Measurements from ENCODE around the gene PHRF1. TPM values are rescaled to one million over a fixed set of nuclear protein-coding genes. Genes with fewer than 3 reads are reported as not detected.

Gene PHRF1
- total and polyA plus RNA-seq, 9 of the 15 experiments (the other 6 are each of a cell fraction or from before 2014, with no cell fraction given) = 0.07 to 37.2 (median 7.7) TPM

DNA sequence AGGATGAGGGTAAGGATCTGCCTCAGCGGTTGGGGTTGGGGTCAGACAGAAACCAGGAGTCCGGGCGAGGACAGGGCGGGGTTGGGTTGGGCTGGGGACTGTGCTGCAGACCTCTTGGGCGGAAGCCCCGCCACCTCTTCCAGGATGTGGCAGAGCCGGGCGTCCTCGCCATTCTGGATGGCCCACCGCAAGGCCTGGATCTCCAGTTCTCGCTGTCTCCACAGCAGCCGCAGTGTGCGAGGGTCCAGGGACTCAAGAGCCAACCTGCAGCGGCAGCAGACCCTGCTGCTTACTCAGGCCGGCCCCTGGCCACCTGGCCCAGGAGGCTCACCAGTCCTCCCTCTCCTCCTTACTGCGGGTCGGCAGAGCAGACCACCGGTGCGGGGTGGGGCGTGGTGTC is 17.8 kb upstream of the PHRF1 start:
- ATAC-seq = no peak
- Histone ChIP-seq H3K4me3 (no peak overlapping the region), H3K4me2 (ENCODE audit: insufficient read depth, low read length) (no peak overlapping the region), H3K4me1 (replicated peaks in 1 of 2; ENCODE audit: control insufficient read depth in 2 of 2, insufficient read depth in 2 of 2, low read length in 2 of 2) (peaks cover 23 to 97% of the 10 kb centered on the region in 2 experiments), H3K9ac (ENCODE audit: insufficient read depth in 1 of 2, low read depth in 2 of 2, low read length in 2 of 2) (peak overlapping the region in 1 of 2 experiments; percentile 61; a peak in 2 of 4 replicates), H2AFZ (ENCODE audit: low read depth, low read length) (no peak overlapping the region), H3K9me3 (replicated peaks; ENCODE audit: control insufficient read depth, insufficient read depth, low read depth, low read length) (no peaks in the 10 kb centered on the region), H3K9me1 (ENCODE audit: control insufficient read depth, insufficient read depth, low read length) (peaks cover 2% of the 10 kb centered on the region), H3K27me3 (ENCODE audit: control insufficient read depth in 2 of 2, insufficient read depth in 2 of 2, low read length in 2 of 2) (no peaks in the 10 kb centered on the region), H3K36me3 (ENCODE audit: control insufficient read depth, insufficient read depth, low read length) (peaks cover 15% of the 10 kb centered on the region; the same call in 1 of the 3 replicates), H3K79me2 (ENCODE audit: control insufficient read depth, insufficient read depth, low read length) (peaks cover 24% of the 10 kb centered on the region), H3K27ac (ENCODE audit: extremely low read depth, low read depth, low read length) (no peak overlapping the region), H4K20me1 (replicated peaks; ENCODE audit: control insufficient read depth, insufficient read depth, low read length) (0 out of 2 replicates have a peak, but pooled peaks cover 5% of the 10 kb centered on the region)
- 93% methylated on average over 5 of the region's 20 CpGs for WGBS (ENCODE audit: insufficient coverage, low coverage, missing lambda C conversion rate)
- FAIRE-seq = no peak
- TF ChIP-seq SAFB (IDR thresholded peaks at IDR 0.05; ENCODE audit: borderline replicate concordance, low read depth, low read length) (no peak), STAG1 (CRISPR knock-in tag; IDR thresholded peaks at IDR 0.05; ENCODE audit: borderline replicate concordance) (no peak), NR1H2 (CRISPR knock-in tag; IDR thresholded peaks at IDR 0.05) (no peak), SETDB1 (IDR thresholded peaks at IDR 0.05; ENCODE audit: low read length) (no peak), HMGN3 (IDR thresholded peaks at IDR 0.05; ENCODE audit: borderline replicate concordance, extremely low read depth, insufficient read length, low read depth, low read length) (no peak), PHB2 (IDR thresholded peaks at IDR 0.05; ENCODE audit: low read depth) (no peak), SRF (CRISPR knock-in tag; IDR thresholded peaks at IDR 0.05) (no peak), ZNF3 (CRISPR knock-in tag; IDR thresholded peaks at IDR 0.05) (no peak)
- TF ChIP-seq, protein P1, sequence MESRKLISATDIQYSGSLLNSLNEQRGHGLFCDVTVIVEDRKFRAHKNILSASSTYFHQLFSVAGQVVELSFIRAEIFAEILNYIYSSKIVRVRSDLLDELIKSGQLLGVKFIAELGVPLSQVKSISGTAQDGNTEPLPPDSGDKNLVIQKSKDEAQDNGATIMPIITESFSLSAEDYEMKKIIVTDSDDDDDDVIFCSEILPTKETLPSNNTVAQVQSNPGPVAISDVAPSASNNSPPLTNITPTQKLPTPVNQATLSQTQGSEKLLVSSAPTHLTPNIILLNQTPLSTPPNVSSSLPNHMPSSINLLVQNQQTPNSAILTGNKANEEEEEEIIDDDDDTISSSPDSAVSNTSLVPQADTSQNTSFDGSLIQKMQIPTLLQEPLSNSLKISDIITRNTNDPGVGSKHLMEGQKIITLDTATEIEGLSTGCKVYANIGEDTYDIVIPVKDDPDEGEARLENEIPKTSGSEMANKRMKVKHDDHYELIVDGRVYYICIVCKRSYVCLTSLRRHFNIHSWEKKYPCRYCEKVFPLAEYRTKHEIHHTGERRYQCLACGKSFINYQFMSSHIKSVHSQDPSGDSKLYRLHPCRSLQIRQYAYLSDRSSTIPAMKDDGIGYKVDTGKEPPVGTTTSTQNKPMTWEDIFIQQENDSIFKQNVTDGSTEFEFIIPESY (CRISPR knock-in tag; IDR thresholded peaks at IDR 0.05) = no peak
- TF ChIP-seq, protein P2, sequence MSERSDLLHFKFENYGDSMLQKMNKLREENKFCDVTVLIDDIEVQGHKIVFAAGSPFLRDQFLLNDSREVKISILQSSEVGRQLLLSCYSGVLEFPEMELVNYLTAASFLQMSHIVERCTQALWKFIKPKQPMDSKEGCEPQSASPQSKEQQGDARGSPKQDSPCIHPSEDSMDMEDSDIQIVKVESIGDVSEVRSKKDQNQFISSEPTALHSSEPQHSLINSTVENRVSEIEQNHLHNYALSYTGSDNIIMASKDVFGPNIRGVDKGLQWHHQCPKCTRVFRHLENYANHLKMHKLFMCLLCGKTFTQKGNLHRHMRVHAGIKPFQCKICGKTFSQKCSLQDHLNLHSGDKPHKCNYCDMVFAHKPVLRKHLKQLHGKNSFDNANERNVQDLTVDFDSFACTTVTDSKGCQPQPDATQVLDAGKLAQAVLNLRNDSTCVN (CRISPR knock-in tag; IDR thresholded peaks at IDR 0.05) = no peak
- intact Hi-C loops (cut with micrococcal nuclease) (loop anchor here (10.0 kb wide), 2 partner anchors 56 to 136 kb away; partner anchors contain the start of genes DEAF1, IRF7 and TMEM80), in situ Hi-C loops (cut with MboI) (no loop called here)
- ChIA-PET CTCF (ENCODE audit: low intra/inter-chr PET ratio) (no interaction called here), POLR2A (no interaction called here)
- no peak for DNase-seq (ENCODE audit: extremely low read depth in 1 of 4, low spot score in 3 of 4)
- BruUV-seq (replicated peaks) = no TSS peak

Measured in K562 (cell line).